AG08396 (cell line): ENCODE results near the gene RNF212B.
"Not testable (repeated sequence)": the region's sequence is repeated elsewhere in the genome, so short reads cannot be mapped to it uniquely, and the experiment has no call there.

ENCODE experiments used
- DNase-seq: peaks from one replicate; pipeline ENCODE4 v3.0.0; 2012; ENCODE audit warnings: low spot score, mixed read lengths

The RNF212B gene

DNA sequence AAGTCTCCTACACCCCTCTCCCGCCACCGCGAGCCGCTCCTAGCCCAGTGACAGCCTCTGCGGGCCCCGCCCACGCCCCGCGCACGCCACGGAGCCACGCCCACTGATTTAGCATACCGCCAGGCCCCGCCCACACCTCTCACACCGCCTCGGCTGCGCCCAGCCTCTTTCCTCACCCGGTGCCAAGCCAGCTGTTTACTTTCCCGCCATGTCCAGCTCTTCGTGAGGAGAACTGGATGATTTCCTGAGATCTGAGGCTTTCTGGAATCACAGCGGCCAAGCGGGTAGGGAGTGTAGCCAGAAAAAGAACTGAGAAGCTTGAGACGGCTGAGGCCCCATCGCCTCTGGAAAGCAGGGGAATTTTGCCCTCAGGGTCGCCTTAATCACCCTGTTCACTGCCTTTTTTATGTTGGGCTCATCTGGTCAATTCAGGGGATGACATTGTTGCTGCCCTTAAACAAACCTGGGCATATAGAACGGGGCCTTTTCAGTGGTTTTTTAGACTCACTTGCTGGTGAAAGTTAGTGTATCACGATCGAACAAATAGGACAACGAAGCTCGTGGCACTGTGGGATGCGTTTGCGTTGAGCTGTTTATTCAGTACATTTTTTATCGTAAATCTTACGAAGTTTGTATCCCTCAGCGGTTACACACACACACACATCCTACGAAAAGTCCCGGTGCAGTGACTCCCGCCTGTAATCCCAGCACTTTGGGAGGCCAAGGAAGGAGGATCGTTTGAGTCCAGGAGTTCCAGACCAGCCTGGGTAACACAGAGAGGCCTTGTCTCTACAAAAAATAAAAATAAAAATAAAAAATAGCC lies at the start of gene RNF212B:
Gene RNF212B (plus strand): TSS at position 165 of the 823 bp plus-strand sequence. CDS start 2,410 bp downstream, outside the sequence.
- DNase-seq = peak; percentile 91

- DNase-seq = no peak
Observed at GRCh38 chr14:23193432-23193831, 44.3 kb upstream of the RNF212B start.

DNA sequence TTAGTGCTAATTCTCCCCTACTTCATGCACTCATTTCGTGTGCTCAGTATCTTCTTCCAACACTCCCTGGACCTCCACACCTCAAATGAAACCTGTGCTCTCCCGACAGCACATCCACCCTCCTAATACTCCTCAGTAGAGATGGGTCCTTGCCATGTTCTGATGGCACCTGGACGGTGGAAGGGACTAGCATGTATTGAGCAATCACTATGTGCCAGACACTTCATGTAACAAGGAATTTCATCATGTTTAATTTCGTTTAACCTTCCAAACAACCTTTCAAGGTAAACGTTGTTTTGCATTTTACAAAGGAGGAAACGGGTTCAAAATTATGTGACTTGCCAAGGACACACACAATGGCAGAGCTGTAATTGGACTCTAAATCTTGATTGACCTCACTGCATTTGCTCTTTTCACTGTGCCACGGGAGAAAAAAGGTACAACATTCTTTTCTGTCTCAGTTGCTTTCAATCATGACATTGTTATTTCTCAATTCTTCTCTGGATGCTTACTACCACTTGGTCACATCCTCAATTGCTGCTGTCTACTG lies 42.1 kb upstream of the RNF212B start:
- DNase-seq = no peak

GRCh38 chr14:23196487-23196886 lies 41.2 kb upstream of the RNF212B start:
- DNase-seq = not testable (repeated sequence)

DNA sequence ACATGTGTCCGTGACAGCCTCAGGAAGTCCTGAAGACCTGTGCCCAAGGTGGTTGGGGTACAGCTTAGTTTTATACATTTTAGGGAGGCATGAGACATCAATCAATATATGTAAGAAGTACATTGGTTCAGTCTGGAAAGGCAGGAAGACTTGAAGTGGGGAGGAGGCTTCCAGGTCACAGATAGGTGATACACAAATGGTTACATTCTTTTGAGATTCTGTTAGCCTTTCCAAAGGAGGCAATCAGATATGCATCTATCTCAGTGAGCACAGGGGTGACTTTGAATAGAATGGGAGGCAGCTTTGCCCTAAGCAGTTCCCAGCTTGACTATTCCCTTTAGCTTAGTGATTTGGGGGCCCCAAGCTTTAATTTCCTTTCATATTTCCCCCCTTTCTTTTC lies 38.6 kb upstream of the RNF212B start:
- DNase-seq = not testable (repeated sequence)

- DNase-seq = no peak
Observed at GRCh38 chr14:23202001-23202400, 35.7 kb upstream of the RNF212B start.

DNA sequence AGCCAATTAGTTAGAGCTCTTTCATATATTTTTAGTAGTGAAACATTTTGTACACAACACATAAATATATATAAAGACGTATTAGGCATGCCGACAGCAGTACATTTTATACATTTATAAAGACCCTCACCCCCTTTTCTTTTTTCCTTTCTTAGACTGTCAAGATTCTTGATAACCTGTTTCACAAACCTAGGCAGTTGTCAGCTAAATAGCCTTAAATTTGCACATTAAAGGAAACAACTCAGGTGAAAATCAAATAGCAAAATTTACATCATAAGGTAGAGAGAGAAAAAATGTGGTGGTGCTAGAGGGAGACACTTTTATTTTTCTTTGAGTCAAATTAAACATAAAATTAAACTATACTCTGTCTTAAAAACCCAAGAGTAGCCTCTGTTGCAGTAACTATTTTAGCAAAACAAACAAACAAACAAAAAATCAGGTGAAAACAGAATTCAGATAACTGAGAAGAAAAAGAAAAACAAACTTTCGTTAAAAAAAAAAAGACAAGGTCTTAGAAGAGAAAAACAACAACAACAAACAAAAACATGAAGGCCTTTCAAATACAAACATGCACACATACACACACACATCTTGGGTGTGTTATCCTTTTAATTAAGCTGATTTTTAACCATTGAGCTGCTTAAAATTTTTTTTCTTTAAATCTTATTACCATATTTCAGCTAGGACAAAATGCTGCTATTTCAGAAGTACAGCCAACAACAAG lies 31.2 kb upstream of the RNF212B start:
- DNase-seq = no peak

DNA sequence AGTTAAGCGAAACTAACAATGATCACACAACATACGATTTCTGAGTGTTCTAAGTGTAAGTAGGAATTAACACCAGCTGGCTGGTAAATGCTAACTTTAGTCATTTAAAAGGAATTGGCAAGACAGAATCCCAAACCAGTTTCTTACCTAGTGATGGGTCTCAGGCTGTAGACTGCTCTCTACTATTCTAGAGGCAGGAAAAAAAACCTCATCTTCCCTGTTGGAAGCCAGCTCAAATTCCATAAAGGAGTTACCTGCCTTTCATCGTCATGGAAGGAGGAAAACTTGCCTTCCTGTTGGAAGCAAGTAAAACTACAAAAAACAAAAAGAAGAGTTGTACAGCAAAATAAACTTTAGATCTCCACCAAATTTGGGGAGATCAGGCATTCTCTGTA lies 30.6 kb upstream of the RNF212B start:
- DNase-seq = no peak

GRCh38 chr14:23208324-23208723 lies 29.4 kb upstream of the RNF212B start:
- DNase-seq = no peak

DNA sequence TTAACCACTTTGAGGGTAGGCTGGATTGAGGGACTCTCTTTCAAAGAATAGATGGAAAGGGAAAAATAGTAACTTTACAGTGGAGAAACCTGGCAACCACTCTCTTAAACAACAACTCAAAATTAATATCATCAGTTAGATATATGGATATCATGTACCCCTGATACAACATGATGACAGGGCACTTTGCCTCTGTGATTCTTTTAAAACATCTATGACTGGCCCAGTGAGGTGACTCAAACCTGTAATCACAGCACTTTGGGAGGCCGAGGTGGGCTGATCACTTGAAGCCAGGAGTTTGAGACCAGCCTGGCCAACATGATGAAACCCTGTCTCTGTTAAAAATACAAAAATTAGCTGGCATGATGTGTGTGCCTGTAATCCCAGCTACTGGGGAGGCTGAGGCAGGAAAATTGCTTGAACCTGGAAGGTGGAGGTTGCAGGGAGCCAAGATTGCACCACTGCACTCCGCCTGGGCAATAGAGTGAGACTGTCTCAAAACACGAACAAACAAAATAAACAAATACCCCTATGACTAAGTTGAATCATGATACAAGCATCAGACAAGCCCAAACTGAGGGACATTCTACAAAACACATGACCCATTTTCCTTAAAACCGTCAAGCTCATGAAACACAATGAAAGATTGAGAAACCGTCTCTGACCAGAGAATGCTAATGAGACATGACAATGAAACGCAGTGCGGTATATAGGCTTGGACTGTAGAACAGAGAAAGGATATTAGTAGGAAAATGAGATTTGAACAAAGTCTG lies 27.9 kb upstream of the RNF212B start:
- DNase-seq = no peak

GRCh38 chr14:23215421-23215820 lies 22.3 kb upstream of the RNF212B start:
- no peak for DNase-seq

DNA sequence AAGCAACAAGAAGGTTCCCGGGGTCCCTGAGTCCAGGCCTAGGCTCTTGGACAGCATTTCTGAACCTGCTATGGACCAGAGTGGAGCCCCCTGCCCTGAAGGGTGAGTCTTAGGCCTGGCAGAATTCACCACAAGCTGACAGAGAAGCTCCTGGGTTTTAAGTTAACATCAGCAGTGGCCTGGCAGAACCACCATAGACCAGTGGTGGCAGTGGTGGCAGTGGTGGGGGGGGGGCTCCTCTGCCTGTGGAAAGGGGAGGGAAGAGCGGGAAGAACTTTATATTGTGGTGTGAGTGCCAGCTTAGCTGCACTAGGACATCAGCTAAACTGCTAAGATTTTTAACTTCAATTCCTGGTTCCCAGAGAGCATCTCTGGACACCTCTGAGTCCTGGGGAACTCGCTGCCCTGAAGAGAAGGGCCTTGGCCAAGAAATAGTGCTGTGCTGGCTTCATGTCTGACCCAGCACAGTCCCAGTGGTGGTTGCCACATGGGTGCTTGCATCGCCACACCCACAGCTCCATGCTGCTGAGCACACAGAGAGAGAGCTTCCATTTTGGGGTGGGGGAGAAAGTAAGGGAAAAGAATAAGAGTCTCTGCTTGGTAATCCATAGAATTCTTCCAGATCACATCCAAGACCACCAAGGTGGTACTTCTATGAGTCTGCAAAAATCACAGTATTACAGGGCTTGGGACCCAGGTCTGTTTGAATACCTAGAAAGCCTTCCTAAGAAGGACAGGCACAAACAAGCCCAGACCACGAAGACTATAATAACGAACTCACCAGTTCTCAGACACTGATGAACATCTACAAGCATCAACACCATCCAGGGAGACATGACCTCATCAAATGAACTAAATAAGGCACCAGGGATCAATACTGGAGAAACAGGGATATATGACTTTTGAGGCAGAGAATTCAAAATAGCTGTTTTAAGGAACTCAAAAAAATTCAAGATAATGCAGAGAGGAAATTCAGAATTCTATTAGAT lies 20.4 kb upstream of the RNF212B start:
- no peak for DNase-seq

GRCh38 chr14:23219075-23219474 lies 18.7 kb upstream of the RNF212B start:
- no peak for DNase-seq

DNA sequence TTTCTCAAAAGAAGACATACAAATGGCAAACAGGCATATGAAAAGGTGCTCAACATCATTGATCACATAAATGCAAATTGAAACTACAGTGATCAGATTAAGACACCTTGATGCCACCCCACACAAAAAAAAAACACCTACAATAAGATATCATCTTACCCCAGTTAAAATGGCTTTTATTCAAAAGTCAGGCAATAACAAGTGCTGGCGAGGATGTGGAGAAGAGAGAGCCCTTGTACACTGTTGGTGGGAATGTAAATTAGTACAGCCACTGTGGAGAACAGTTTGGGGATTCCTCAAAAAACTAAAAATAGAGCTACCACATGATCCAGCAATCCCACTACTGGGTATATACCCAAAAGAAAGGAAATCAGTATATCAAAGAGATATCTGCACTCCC lies 12.8 kb upstream of the RNF212B start:
- not testable (repeated sequence) for DNase-seq

GRCh38 chr14:23227566-23227965 lies 10.2 kb upstream of the RNF212B start:
- no peak for DNase-seq

- no peak for DNase-seq
Observed at GRCh38 chr14:23228812-23229211, 8.9 kb upstream of the RNF212B start.

- not testable (repeated sequence) for DNase-seq
Observed at GRCh38 chr14:23232241-23232808, 5.4 kb upstream of the RNF212B start.

- no peak for DNase-seq
Observed at GRCh38 chr14:23240661-23241060, 2.9 kb downstream of the RNF212B start.

DNA sequence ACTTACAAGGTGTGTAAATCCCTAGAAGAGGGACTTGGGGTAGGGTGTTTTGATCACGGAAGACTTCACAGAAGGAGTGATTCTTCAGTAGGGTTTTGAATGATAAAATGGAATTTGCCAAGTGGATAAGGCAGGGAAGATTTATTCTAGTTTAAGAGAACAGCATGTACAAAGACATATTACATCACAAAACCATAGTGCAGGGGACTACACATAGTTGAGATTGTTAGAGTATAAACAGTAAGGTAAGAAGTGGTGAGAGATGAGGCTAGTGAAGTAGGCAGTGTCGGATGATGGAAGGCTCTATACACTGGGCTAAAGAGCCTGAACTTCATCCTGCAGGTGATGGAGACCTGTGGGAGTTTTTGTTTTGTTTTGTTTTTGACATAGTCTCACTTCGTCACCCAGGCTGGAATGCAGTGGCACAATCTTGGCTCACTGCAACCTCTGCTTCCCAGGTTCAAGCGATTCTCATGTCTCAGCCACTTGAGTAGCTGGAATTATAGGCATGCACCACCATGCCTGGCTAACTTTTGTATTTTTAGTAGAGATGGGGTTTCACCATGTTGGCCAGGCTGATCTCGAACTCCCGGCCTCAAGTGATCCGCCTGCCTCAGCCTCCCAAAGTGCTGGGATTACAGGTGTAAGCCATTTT lies 3.5 kb downstream of the RNF212B start:
- DNase-seq = not testable (repeated sequence)

GRCh38 chr14:23242076-23242475 lies 4.3 kb downstream of the RNF212B start:
- no peak for DNase-seq
